SK-N-SH (cell line): ENCODE data around the gene RIC8B. TPM values are rescaled to one million over a fixed set of nuclear protein-coding genes. Genes with fewer than 3 reads are reported as not detected.

ENCODE experiments used
- CTCF ChIA-PET: fragments of 300-600, 350-600 bp; formaldehyde crosslinking; extraction: SDS; loops from one replicate; lab custom pipeline; 2021; lab: Yijun Ruan, JAX
- POLR2A ChIA-PET: fragments of 350-600 bp; sonication (Branson Sonifier 250); formaldehyde crosslinking; extraction: SDS; loops from one replicate; lab custom pipeline; 2020; ENCODE audit warnings: antibody characterized with exemption, inconsistent platforms; lab: Yijun Ruan, JAX
- DNase-seq: peaks from one replicate; pipeline ENCODE4 v3.0.0; 2012
- H2AFZ ChIP-seq: fragments of 200-600 bp; sonication (generic); 2 replicates; pipeline ENCODE4 v1.8.1; 2016; ENCODE audit warnings: antibody characterized with exemption, mild to moderate bottlenecking, low read depth
- H3F3A ChIP-seq: fragments of 200-600 bp; sonication (generic); replicated peaks from 2 replicates; pipeline ENCODE3; 2016; ENCODE audit warnings: antibody characterized with exemption, mild to moderate bottlenecking; ENCODE audit not compliant: insufficient read depth
- H3K27ac ChIP-seq, 2 experiments: fragments of 200-500 bp in 1 of 2; fragments of 200-600 bp in 1 of 2; sonication (Bioruptor generic) in 1 of 2; sonication (generic), shearing (Covaris generic) in 1 of 2; 2 replicates each; pipeline versions ENCODE4 v1.5.1 to v1.6.1; 2014 to 2016; ENCODE audit warnings: low read depth in 2 of 2, inconsistent platforms in 1 of 2, low read length in 1 of 2, mild to moderate bottlenecking in 1 of 2, mixed read lengths in 1 of 2
- H3K27me3 ChIP-seq: fragments of 200-600 bp; sonication (generic), shearing (Covaris generic); 2 replicates; pipeline ENCODE4 v1.6.1; 2016; ENCODE audit warnings: mixed run types; ENCODE audit not compliant: insufficient read depth
- H3K36me3 ChIP-seq, 2 experiments: fragments of 200-500 bp in 1 of 2; fragments of 200-600 bp in 1 of 2; sonication (Bioruptor generic) in 1 of 2; sonication (generic) in 1 of 2; replicated peaks in 1 of 2; 2 replicates each; pipeline versions ENCODE3 to v1.5.1; 2014 to 2016; ENCODE audit warnings: low read length in 1 of 2, mild to moderate bottlenecking in 1 of 2; ENCODE audit not compliant: insufficient read depth in 2 of 2, control insufficient read depth in 1 of 2
- H3K4me1 ChIP-seq, 2 experiments: fragments of 200-500 bp in 1 of 2; fragments of 200-600 bp in 1 of 2; sonication (Bioruptor generic) in 1 of 2; sonication (generic), shearing (Covaris generic) in 1 of 2; 2 replicates each; pipeline versions ENCODE4 v1.5.1 to v1.6.1; 2014 to 2016; ENCODE audit warnings: low read depth in 1 of 2, low read length in 1 of 2, mixed run types in 1 of 2; ENCODE audit not compliant: insufficient read depth in 2 of 2, control insufficient read depth in 1 of 2
- H3K4me2 ChIP-seq: fragments of 200-600 bp; sonication (generic), shearing (Covaris generic); 2 replicates; pipeline ENCODE4 v1.6.1; 2017; ENCODE audit warnings: mixed run types
- H3K4me3 ChIP-seq, 2 experiments: fragments of 200-500 bp in 1 of 2; fragments of 200-600 bp in 1 of 2; sonication (Bioruptor generic) in 1 of 2; sonication (generic), shearing (Covaris generic) in 1 of 2; 2 replicates each; pipeline versions ENCODE4 v1.5.1 to v1.8.1; 2014 to 2016; ENCODE audit warnings: low read depth in 2 of 2, inconsistent platforms in 1 of 2, low read length in 1 of 2, mild to moderate bottlenecking in 1 of 2, mixed read lengths in 1 of 2, moderate library complexity in 1 of 2
- H3K79me2 ChIP-seq: fragments of 200-600 bp; sonication (generic); 2 replicates; pipeline ENCODE4 v1.8.1; 2017; ENCODE audit warnings: mild to moderate bottlenecking; ENCODE audit not compliant: insufficient read depth
- H3K9ac ChIP-seq: fragments of 200-600 bp; sonication (generic); 2 replicates; pipeline ENCODE4 v1.6.1; 2017; ENCODE audit warnings: mixed run types
- H3K9me2 ChIP-seq: fragments of 200-600 bp; sonication (generic); 2 replicates; pipeline ENCODE4 v1.6.1; 2017; ENCODE audit warnings: mixed run types
- H3K9me3 ChIP-seq: fragments of 200-600 bp; sonication (generic); 2 replicates; pipeline ENCODE4 v1.6.1; 2017; ENCODE audit warnings: mixed run types, mild to moderate bottlenecking, moderate library complexity
- H4K20me1 ChIP-seq: fragments of 200-600 bp; sonication (generic); 2 replicates; pipeline ENCODE4 v1.6.1; 2017; ENCODE audit warnings: mild to moderate bottlenecking, mixed run types; ENCODE audit not compliant: insufficient read depth
- CTCF ChIP-seq: fragments of 200-600 bp; sonication (generic); IDR thresholded peaks from 2 replicates; pipeline ENCODE4 v1.6.1; 2017; ENCODE audit warnings: antibody characterized with exemption, mild to moderate bottlenecking, moderate library complexity
- ELF1 ChIP-seq: IDR thresholded peaks from 2 replicates; pipeline ENCODE4 v1.4.0; 2012
- EP300 ChIP-seq, 2 experiments: IDR thresholded peaks; 2 replicates each; pipeline versions ENCODE4 v1.4.0 to v1.6.1; 2012; ENCODE audit warnings: borderline replicate concordance in 1 of 2, low read depth in 1 of 2, low read length in 1 of 2
- EZH2phosphoT487 ChIP-seq: fragments of 200-600 bp; sonication (generic); IDR thresholded peaks from 2 replicates; pipeline ENCODE4 v1.6.1; 2017; ENCODE audit warnings: low read depth, mixed run types, mild to moderate bottlenecking, antibody characterized with exemption, moderate library complexity, borderline replicate concordance
- FOSL2 ChIP-seq: IDR thresholded peaks from 2 replicates; pipeline ENCODE4 v1.4.0; 2012; ENCODE audit warnings: low read depth, mild to moderate bottlenecking, moderate library complexity, borderline replicate concordance
- FOXJ3 ChIP-seq: sonication (generic); formaldehyde crosslinking; IDR thresholded peaks from 2 replicates; pipeline ENCODE4 v1.5.1; 2020; ENCODE audit warnings: mild to moderate bottlenecking, missing genetic modification reagents
- FOXM1 ChIP-seq: IDR thresholded peaks from 2 replicates; pipeline ENCODE4 v1.4.0; 2012; ENCODE audit warnings: low read depth, mild to moderate bottlenecking
- GABPA ChIP-seq: IDR thresholded peaks from 2 replicates; pipeline ENCODE4 v1.4.0; 2012; ENCODE audit warnings: low read depth, mild to moderate bottlenecking
- GATA2 ChIP-seq: sonication (generic); formaldehyde crosslinking; IDR thresholded peaks from 2 replicates; pipeline ENCODE4 v1.5.0; 2020; ENCODE audit warnings: mild to moderate bottlenecking, missing genetic modification reagents
- JUND ChIP-seq: IDR thresholded peaks from 2 replicates; pipeline ENCODE4 v1.4.0; 2012
- NRF1 ChIP-seq: IDR thresholded peaks from 2 replicates; pipeline ENCODE4 v1.6.1; 2012; ENCODE audit warnings: low read depth, mild to moderate bottlenecking, low read length
- SMC3 ChIP-seq: IDR thresholded peaks from 2 replicates; pipeline ENCODE4 v1.6.1; 2012; ENCODE audit warnings: low read depth, low read length, improper control_type of control experiment
- YY1 ChIP-seq: IDR thresholded peaks from 2 replicates; pipeline ENCODE4 v1.4.0; 2012; ENCODE audit warnings: low read depth, mild to moderate bottlenecking
- WGBS: methylation state at CpG from one replicate; pipeline ENCODE4 v1.1.6; 2017; ENCODE audit warnings: low lambda C conversion rate; 5-methylcytosine and 5-hydroxymethylcytosine counted together
- polyA plus RNA-seq, 3 experiments: library from polyadenylated mRNA; depleted of rRNA; stranded (reverse); fragments of >200 nt; gene quantifications; 2 replicates each; pipeline ENCODE4 v1.2.3, GENCODE V29; 2012
- TF ChIP-seq, protein P1 (sequence below): IDR thresholded peaks from 2 replicates; pipeline ENCODE4 v1.6.1; 2012; ENCODE audit warnings: mild to moderate bottlenecking, low read depth, low read length, moderate library complexity

Gene RIC8B
- polyA plus RNA-seq, 1 of the 3 experiments (the other 2 are of a cell fraction): 6.2 TPM

DNA sequence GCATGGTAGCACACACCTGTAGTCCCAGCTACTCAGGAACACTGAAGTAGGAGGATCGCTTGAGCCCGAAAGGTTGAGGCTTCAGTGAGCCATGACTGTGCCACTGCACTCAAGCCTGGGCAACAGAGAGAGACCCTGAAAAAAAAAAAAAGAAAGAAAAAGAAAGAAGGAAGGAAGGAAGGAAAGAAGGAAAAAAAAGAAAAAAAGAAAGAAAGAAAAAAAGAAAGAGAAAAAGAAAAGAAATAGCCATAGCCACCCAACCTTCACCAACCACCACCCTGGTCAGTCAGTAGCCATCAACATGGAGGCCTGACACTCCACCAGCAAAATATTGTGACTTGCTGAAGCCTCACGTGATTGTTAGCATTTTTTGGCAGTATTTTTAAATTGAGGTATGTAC lies 159.8 kb downstream of the RIC8B start:
- Histone ChIP-seq H3K9me3 (no peaks in the 10 kb centered on the region), H3K79me2 (no peaks in the 10 kb centered on the region), H3K9ac (no peak overlapping the region), H3F3A (no peaks in the 10 kb centered on the region), H3K27me3 (no peaks in the 10 kb centered on the region)
- CTCF ChIA-PET: interaction anchor here (1.5 kb wide), 1 partner anchor 15 kb away, joined by 7 read pairs; no protein-coding TSS in a partner anchor
- WGBS: 69% methylated on average over 3 of the region's 3 CpGs
- TF ChIP-seq FOSL2 (no peak), YY1 (no peak), ELF1 (no peak), EP300 (IDR thresholded peaks at IDR 0.05; ENCODE audit: borderline replicate concordance in 1 of 2, low read depth in 1 of 2, low read length in 1 of 2) (no peak), NRF1 (no peak), FOXM1 (no peak), GABPA (no peak), JUND (no peak), FOXJ3 (CRISPR knock-in tag) (no peak), EZH2phosphoT487 (no peak), GATA2 (no peak), CTCF (no peak), SMC3 (no peak)
- TF ChIP-seq, protein P1, sequence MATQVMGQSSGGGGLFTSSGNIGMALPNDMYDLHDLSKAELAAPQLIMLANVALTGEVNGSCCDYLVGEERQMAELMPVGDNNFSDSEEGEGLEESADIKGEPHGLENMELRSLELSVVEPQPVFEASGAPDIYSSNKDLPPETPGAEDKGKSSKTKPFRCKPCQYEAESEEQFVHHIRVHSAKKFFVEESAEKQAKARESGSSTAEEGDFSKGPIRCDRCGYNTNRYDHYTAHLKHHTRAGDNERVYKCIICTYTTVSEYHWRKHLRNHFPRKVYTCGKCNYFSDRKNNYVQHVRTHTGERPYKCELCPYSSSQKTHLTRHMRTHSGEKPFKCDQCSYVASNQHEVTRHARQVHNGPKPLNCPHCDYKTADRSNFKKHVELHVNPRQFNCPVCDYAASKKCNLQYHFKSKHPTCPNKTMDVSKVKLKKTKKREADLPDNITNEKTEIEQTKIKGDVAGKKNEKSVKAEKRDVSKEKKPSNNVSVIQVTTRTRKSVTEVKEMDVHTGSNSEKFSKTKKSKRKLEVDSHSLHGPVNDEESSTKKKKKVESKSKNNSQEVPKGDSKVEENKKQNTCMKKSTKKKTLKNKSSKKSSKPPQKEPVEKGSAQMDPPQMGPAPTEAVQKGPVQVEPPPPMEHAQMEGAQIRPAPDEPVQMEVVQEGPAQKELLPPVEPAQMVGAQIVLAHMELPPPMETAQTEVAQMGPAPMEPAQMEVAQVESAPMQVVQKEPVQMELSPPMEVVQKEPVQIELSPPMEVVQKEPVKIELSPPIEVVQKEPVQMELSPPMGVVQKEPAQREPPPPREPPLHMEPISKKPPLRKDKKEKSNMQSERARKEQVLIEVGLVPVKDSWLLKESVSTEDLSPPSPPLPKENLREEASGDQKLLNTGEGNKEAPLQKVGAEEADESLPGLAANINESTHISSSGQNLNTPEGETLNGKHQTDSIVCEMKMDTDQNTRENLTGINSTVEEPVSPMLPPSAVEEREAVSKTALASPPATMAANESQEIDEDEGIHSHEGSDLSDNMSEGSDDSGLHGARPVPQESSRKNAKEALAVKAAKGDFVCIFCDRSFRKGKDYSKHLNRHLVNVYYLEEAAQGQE: no peak
- TF ChIP-seq, all 33 proteins: peak for 0
- Histone ChIP-seq H3K27ac (no peak overlapping the region), H2AFZ (no peak overlapping the region), H4K20me1 (no peaks in the 10 kb centered on the region), H3K36me3 (no peaks in the 10 kb centered on the region), H3K4me3 (no peak overlapping the region), H3K4me2 (no peak overlapping the region), H3K9me2 (no peaks in the 10 kb centered on the region), H3K4me1 (no peaks in the 10 kb centered on the region)
- DNase-seq: no peak
- POLR2A ChIA-PET: no interaction called here

Other genes starting within 250 kb of the RIC8B start
- not detected in 2 replicates for gene RFX4, start 191.7 kb upstream of the RIC8B start, polyA plus RNA-seq (2012; rRNA removed)
- 16.9 and 21.4 TPM in 2 replicates for gene TMEM263, start 181.2 kb downstream of the RIC8B start, polyA plus RNA-seq (2012; rRNA removed)
- gene MTERF2, start 212.5 kb downstream of the RIC8B start, polyA plus RNA-seq (2012; rRNA removed): 5.9 and 9.6 TPM in 2 replicates